Measurements from ENCODE around the gene PDCD1.

- no peak for TF ChIP-seq CTCF (IDR thresholded peaks at IDR 0.05; ENCODE audit: control extremely low read depth in 1 of 3, insufficient read depth in 1 of 3, low read depth in 1 of 3, low read length in 3 of 3)
- TF ChIP-seq EP300 (IDR thresholded peaks at IDR 0.05; ENCODE audit: borderline replicate concordance in 1 of 2, low read depth in 2 of 2, low read length in 2 of 2): no peak
- TF ChIP-seq RFX5 (IDR thresholded peaks at IDR 0.05; ENCODE audit: borderline replicate concordance, low read depth, low read length): no peak
- TF ChIP-seq RNF2 (IDR thresholded peaks at IDR 0.05; ENCODE audit: borderline replicate concordance, low read depth, low read length, missing control alignments, poor library complexity, severe bottlenecking): no peak
- no peak for TF ChIP-seq SP1 (IDR thresholded peaks at IDR 0.05; ENCODE audit: low read depth, low read length)
- no peak for TF ChIP-seq POLR2AphosphoS5 (IDR thresholded peaks at IDR 0.05; ENCODE audit: low read depth, low read length)
Observed at GRCh38 chr2:241887806-241888522, 29.3 kb upstream of the PDCD1 start.

All from H1 (cell line).